Measurements from ENCODE around the gene NAB1.

NAB1 gene

GRCh38 chr2:190627448-190628412 lies 21.2 kb upstream of the NAB1 start:
- DNase-seq (ENCODE audit: low read depth) = no peak

GRCh38 chr2:190628591-190629319 lies 20.1 kb upstream of the NAB1 start:
- TF ChIP-seq CTCF (IDR thresholded peaks at IDR 0.05; ENCODE audit: low read depth, low read length, missing control alignments) = no peak
- no peak overlapping the region for H3K4me3 ChIP-seq (ENCODE audit: low read depth, low read length)
- in situ Hi-C loops (cut with HindIII; ENCODE audit: low sequenced_read_pairs) = no loop called here
- no peak for DNase-seq (ENCODE audit: low read depth)

More at GRCh38 chr2:190627448-190628412, 21.2 kb upstream of the NAB1 start:
- in situ Hi-C loops (cut with HindIII; ENCODE audit: low sequenced_read_pairs) = no loop called here
- H3K4me3 ChIP-seq (ENCODE audit: low read depth, low read length) = peak overlapping the region; percentile 35
- no peak for TF ChIP-seq CTCF (IDR thresholded peaks at IDR 0.05; ENCODE audit: low read depth, low read length, missing control alignments)

GRCh38 chr2:190634381-190634780 lies 14.5 kb upstream of the NAB1 start:
- H3K4me3 ChIP-seq (ENCODE audit: low read depth, low read length) = no peak overlapping the region
- no peak for DNase-seq (ENCODE audit: low read depth)
- no peak for TF ChIP-seq CTCF (IDR thresholded peaks at IDR 0.05; ENCODE audit: low read depth, low read length, missing control alignments)
- in situ Hi-C loops (cut with HindIII; ENCODE audit: low sequenced_read_pairs) = no loop called here

GRCh38 chr2:190635781-190636180 lies 13.1 kb upstream of the NAB1 start:
- H3K4me3 ChIP-seq (ENCODE audit: low read depth, low read length) = no peak overlapping the region
- in situ Hi-C loops (cut with HindIII; ENCODE audit: low sequenced_read_pairs) = no loop called here
- TF ChIP-seq CTCF (IDR thresholded peaks at IDR 0.05; ENCODE audit: low read depth, low read length, missing control alignments) = no peak
- no peak for DNase-seq (ENCODE audit: low read depth)

GRCh38 chr2:190636361-190636760 lies 12.5 kb upstream of the NAB1 start:
- in situ Hi-C loops (cut with HindIII; ENCODE audit: low sequenced_read_pairs) = no loop called here
- no peak overlapping the region for H3K4me3 ChIP-seq (ENCODE audit: low read depth, low read length)
- TF ChIP-seq CTCF (IDR thresholded peaks at IDR 0.05; ENCODE audit: low read depth, low read length, missing control alignments) = no peak
- peak; percentile 35 for DNase-seq (ENCODE audit: low read depth)

GRCh38 chr2:190637281-190637734 lies 11.6 kb upstream of the NAB1 start:
- in situ Hi-C loops (cut with HindIII; ENCODE audit: low sequenced_read_pairs) = no loop called here
- no peak overlapping the region for H3K4me3 ChIP-seq (ENCODE audit: low read depth, low read length)
- no peak for DNase-seq (ENCODE audit: low read depth)
- TF ChIP-seq CTCF (IDR thresholded peaks at IDR 0.05; ENCODE audit: low read depth, low read length, missing control alignments) = no peak
